Gastroesophageal sphincter (tissue), 4 donors: ENCODE measurements around the gene PTPRN2. TPM values are rescaled to one million over a fixed set of nuclear protein-coding genes. Genes with fewer than 3 reads are reported as not detected.

ENCODE experiments used
- ATAC-seq: fragments of 150-250 bp; one replicate; pipeline ENCODE4 v1.9.1; 2016; ENCODE audit warnings: mild to moderate bottlenecking, moderate library complexity
- H3K27ac ChIP-seq, 4 donors: fragments of 200-600 bp; sonication (generic) in 3 of 4; 1 replicate in 3 of 4; 2 replicates in 1 of 4; pipeline ENCODE4 v1.5.1; 2016 to 2019
- H3K27me3 ChIP-seq: fragments of 200-600 bp; sonication (generic); one replicate; pipeline ENCODE4 v1.5.1; 2019
- H3K36me3 ChIP-seq, 2 donors: fragments of 200-600 bp; sonication (generic); one replicate each; pipeline ENCODE4 v1.5.1; 2019; ENCODE audit warnings: control low read depth in 1 of 2
- H3K4me1 ChIP-seq, 3 donors: fragments of 200-600 bp; sonication (generic); 1 replicate in 2 of 3; 2 replicates in 1 of 3; pipeline ENCODE4 v1.5.1; 2016 to 2019; ENCODE audit warnings: control low read depth in 2 of 3
- H3K4me3 ChIP-seq, 2 donors: fragments of 200-600 bp; sonication (generic); one replicate each; pipeline ENCODE4 v1.5.1; 2019; ENCODE audit warnings: mild to moderate bottlenecking in 1 of 2, moderate library complexity in 1 of 2
- H3K9me3 ChIP-seq, 3 donors: fragments of 200-600 bp; sonication (generic); one replicate each; pipeline ENCODE4 v1.5.1; 2017 to 2019; ENCODE audit warnings: control low read depth in 2 of 3
- CTCF ChIP-seq, 4 experiments: fragments of 200-600 bp in 2 of 4; fragments of 450-650 bp in 2 of 4; sonication (generic) in 1 of 4; IDR thresholded peaks; one replicate each; pipeline ENCODE4 v1.5.1; 2017 to 2019; ENCODE audit warnings: antibody characterized with exemption in 4 of 4, mild to moderate bottlenecking in 2 of 4, moderate library complexity in 2 of 4
- EP300 ChIP-seq: sonication (generic); formaldehyde crosslinking; IDR thresholded peaks from one replicate; pipeline ENCODE4 v1.6.1; 2017; ENCODE audit warnings: antibody characterized with exemption, mild to moderate bottlenecking
- POLR2A ChIP-seq, 2 donors: fragments of 450-650 bp; IDR thresholded peaks; one replicate each; pipeline ENCODE4 v1.6.1; 2017; ENCODE audit warnings: antibody characterized with exemption in 2 of 2, mild to moderate bottlenecking in 2 of 2, moderate library complexity in 1 of 2
- POLR2AphosphoS5 ChIP-seq: sonication (generic); formaldehyde crosslinking; IDR thresholded peaks from one replicate; pipeline ENCODE4 v1.6.1; 2017; ENCODE audit warnings: antibody characterized with exemption
- WGBS, 2 donors: methylation state at CpG; one replicate each; pipeline ENCODE4 v1.1.5; 2018; ENCODE audit warnings: low coverage in 1 of 2; 5-methylcytosine and 5-hydroxymethylcytosine counted together
- total RNA-seq, 4 donors: library from RNA; depleted of rRNA; stranded (reverse); fragments of >200 nt; gene quantifications; one replicate each; pipeline ENCODE4 v1.1.0, GENCODE V29; 2016

The PTPRN2 gene
- total RNA-seq, 4 donors from 2014 or later, result 1.7 to 4.7 (median 3.3) TPM

- ATAC-seq, result no peak
- H3K4me3 ChIP-seq, result no peak overlapping the region
- TF ChIP-seq EP300 (no peak), POLR2A (IDR thresholded peaks at IDR 0.05) (no peak), CTCF (IDR thresholded peaks at IDR 0.05) (no peak), POLR2AphosphoS5 (no peak)
- WGBS, 2 donors, result 84 to 89% methylated on average over 9 to 12 of the region's 12 CpGs
- H3K27ac ChIP-seq, result no peak overlapping the region
- no peaks in the 10 kb centered on the region for H3K27me3 ChIP-seq
- H3K4me1 ChIP-seq, result peaks cover 0 to 5% (median 3%) of the 10 kb centered on the region in 3 donors
- H3K36me3 ChIP-seq, result no peaks in the 10 kb centered on the region
- H3K9me3 ChIP-seq, result no peaks in the 10 kb centered on the region
Measured at GRCh38 chr7:158008267-158008666, 579.4 kb downstream of the PTPRN2 start.

GRCh38 chr7:158007697-158008257, 579.8 kb downstream of the PTPRN2 start:
- no peak overlapping the region for H3K27ac ChIP-seq
- TF ChIP-seq POLR2AphosphoS5, result no peak
- TF ChIP-seq EP300, result no peak
- no peak for TF ChIP-seq CTCF (IDR thresholded peaks at IDR 0.05)
- TF ChIP-seq POLR2A (IDR thresholded peaks at IDR 0.05), result no peak

GRCh38 chr7:158006841-158007696, 580.6 kb downstream of the PTPRN2 start:
- WGBS, 2 donors, result 83% methylated on average over 6 to 10 of the region's 29 CpGs
- no peak for ATAC-seq

More at GRCh38 chr7:158007697-158008257, 579.8 kb downstream of the PTPRN2 start:
- H3K36me3 ChIP-seq, result no peaks in the 10 kb centered on the region
- H3K27me3 ChIP-seq, result no peaks in the 10 kb centered on the region
- no peaks in the 10 kb centered on the region for H3K9me3 ChIP-seq
- no peak for ATAC-seq
- peaks cover 0 to 5% (median 3%) of the 10 kb centered on the region in 3 donors for H3K4me1 ChIP-seq
- no peak overlapping the region for H3K4me3 ChIP-seq
- WGBS, 2 donors, result 50 to 54% methylated on average over 3 to 4 of the region's 5 CpGs

GRCh38 chr7:158005531-158005930, 582.1 kb downstream of the PTPRN2 start:
- Histone ChIP-seq H3K4me1 (peaks cover 0 to 5% (median 3%) of the 10 kb centered on the region in 3 donors), H3K27ac (no peak overlapping the region), H3K4me3 (no peak overlapping the region), H3K27me3 (no peaks in the 10 kb centered on the region), H3K9me3 (no peaks in the 10 kb centered on the region), H3K36me3 (no peaks in the 10 kb centered on the region)
- WGBS, 2 donors, result 72 to 100% methylated on average over 1 to 6 of the region's 12 CpGs
- TF ChIP-seq POLR2A (IDR thresholded peaks at IDR 0.05) (no peak), EP300 (no peak), POLR2AphosphoS5 (no peak), CTCF (IDR thresholded peaks at IDR 0.05) (no peak)
- no peak for ATAC-seq

More at GRCh38 chr7:158006841-158007696, 580.6 kb downstream of the PTPRN2 start:
- no peaks in the 10 kb centered on the region for H3K9me3 ChIP-seq
- no peak for TF ChIP-seq EP300
- no peak for TF ChIP-seq POLR2A (IDR thresholded peaks at IDR 0.05)
- no peak for TF ChIP-seq POLR2AphosphoS5
- no peak for TF ChIP-seq CTCF (IDR thresholded peaks at IDR 0.05)
- H3K4me3 ChIP-seq, result no peak overlapping the region
- no peak overlapping the region for H3K27ac ChIP-seq
- no peaks in the 10 kb centered on the region for H3K27me3 ChIP-seq
- peaks cover 0 to 5% (median 3%) of the 10 kb centered on the region in 3 donors for H3K4me1 ChIP-seq
- H3K36me3 ChIP-seq, result no peaks in the 10 kb centered on the region
